Measurements from ENCODE around the gene MRPL32.

Gene MRPL32

DNA sequence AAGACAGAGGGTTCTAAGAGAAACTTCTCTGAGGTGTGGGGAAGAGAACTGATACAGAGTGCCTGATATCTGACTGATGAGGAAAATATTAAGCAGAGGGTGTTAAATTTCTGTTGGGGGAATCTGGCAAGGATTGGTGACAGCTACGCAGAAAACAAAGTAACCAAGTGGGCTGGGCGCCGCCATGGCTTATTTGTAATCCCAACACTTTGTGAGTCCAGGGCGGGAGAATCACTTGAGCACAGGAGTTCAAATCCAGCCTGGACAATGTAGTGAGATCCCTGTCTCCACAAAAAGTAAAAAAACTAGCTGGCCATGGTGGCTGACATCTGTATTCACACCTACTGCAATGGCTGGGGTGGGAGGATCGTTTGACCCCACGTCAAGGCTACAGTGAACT is 18.2 kb upstream of the MRPL32 start:
- no peak for DNase-seq (ENCODE audit: low spot score in 2 of 2)
- no peak overlapping the region for H3K4me3 Mint-ChIP-seq

DNA sequence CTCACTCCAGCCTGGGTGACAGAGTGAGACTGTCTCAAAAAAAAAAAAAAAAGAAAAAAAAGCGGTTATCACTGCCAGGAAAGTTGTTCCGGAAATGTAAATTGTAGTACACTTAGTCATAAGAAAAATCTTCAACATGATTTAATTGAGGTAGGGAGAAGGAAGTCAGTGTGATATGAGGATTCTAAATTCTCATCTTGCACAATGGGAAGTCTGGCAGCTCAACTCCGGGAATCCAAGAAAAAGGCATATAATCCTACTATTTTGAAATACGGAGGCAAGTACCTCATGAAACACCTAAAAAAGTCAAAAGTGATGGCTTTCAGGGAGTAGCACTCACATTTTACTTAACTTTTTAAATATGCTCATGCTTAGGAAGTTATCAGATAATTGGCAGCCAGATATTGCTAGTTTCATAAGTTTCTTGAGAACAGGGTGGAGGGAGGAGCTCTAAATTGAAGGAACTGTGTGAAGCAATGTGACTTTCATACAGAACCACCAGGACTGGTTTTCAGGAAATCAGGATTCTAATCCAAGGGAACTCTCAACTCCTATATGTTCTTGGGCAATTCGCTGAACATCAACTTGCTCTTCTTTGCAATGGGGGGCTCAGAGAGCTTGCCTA is 17.6 kb upstream of the MRPL32 start:
- ATAC-seq (ENCODE audit: low read depth) (no peak), DNase-seq (ENCODE audit: low spot score in 2 of 2) (no peak)
- Mint-ChIP-seq H3K27ac (peak overlapping the region; percentile 69), H3K4me1 (peaks cover 17% of the 10 kb centered on the region), H3K9me3 (no peaks in the 10 kb centered on the region), H3K4me3 (no peak overlapping the region), H3K36me3 (peaks cover 17% of the 10 kb centered on the region), H3K27me3 (no peaks in the 10 kb centered on the region)

More for the DNA sequence above, 18.2 kb upstream of the MRPL32 start:
- ATAC-seq (ENCODE audit: low read depth) = no peak
- Mint-ChIP-seq H3K36me3 (peaks cover 13% of the 10 kb centered on the region), H3K27me3 (no peaks in the 10 kb centered on the region), H3K4me1 (peaks cover 17% of the 10 kb centered on the region), H3K27ac (peak overlapping the region; percentile 69), H3K9me3 (no peaks in the 10 kb centered on the region)

DNA sequence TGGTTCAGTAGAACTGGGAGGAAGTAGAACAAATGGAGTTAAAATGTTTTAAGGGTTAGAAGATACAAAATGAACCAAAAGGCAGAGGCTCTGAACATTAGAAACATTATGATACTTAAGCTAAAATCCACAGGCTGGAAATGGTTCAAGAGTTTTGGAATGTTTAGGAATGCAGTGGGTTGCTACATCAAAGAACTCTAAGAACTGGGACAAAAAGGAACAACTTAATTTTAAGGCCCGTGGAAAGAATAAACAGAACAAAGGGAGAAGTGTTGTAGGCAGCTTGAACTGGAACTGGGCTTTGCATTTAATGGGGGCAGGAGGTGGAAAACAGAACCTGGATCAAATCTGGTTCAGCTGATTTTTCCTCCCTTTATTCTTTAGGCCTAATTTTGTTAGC is 16.8 kb upstream of the MRPL32 start:
- Mint-ChIP-seq H3K27ac (peak overlapping the region; percentile 69), H3K9me3 (no peaks in the 10 kb centered on the region), H3K4me1 (peaks cover 12% of the 10 kb centered on the region), H3K27me3 (no peaks in the 10 kb centered on the region), H3K4me3 (no peak overlapping the region), H3K36me3 (peaks cover 22% of the 10 kb centered on the region)
- ATAC-seq (ENCODE audit: low read depth) (no peak), DNase-seq (ENCODE audit: low spot score in 2 of 2) (no peak)

DNA sequence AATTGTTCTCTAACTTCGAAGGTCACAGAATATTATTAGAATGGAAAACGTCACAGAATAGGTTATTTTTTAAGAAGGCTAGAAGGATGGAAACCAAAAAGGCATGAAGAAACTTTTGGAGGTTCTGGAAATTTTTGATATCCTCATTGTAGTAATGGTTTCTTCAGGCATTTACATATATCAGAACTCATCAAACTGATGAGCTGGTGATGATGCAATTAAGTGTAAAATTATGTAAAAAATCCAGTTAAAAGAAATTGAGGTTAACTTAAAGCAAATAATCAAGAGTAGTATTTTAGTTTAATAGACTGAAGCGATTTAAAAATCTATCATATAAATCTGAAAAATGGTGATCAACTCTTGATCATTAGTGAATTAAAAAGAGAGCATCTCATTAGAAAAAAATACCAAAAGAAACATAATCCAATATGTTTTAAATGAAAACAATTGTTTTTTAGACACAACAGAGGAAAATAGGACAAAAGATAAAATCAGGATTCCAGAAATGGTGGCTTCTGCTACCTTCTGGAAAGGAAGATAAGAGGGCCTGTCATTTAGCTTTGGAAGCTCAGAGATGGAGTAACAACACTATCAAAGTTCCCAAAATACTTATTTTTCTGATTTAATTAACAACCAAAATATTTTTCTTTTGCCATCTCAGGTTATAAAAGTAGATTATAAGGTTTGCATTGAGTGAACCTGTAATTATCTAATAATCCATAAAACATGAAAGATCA is 10.0 kb upstream of the MRPL32 start:
- peaks cover 33% of the 10 kb centered on the region for H3K36me3 Mint-ChIP-seq
- H3K4me3 Mint-ChIP-seq = no peak overlapping the region
- ATAC-seq (ENCODE audit: low read depth) = no peak
- no peaks in the 10 kb centered on the region for H3K27me3 Mint-ChIP-seq
- H3K4me1 Mint-ChIP-seq = peaks cover 7% of the 10 kb centered on the region
- DNase-seq (ENCODE audit: low spot score in 2 of 2) = no peak
- H3K27ac Mint-ChIP-seq = peak overlapping the region; percentile 45
- H3K9me3 Mint-ChIP-seq = no peaks in the 10 kb centered on the region

DNA sequence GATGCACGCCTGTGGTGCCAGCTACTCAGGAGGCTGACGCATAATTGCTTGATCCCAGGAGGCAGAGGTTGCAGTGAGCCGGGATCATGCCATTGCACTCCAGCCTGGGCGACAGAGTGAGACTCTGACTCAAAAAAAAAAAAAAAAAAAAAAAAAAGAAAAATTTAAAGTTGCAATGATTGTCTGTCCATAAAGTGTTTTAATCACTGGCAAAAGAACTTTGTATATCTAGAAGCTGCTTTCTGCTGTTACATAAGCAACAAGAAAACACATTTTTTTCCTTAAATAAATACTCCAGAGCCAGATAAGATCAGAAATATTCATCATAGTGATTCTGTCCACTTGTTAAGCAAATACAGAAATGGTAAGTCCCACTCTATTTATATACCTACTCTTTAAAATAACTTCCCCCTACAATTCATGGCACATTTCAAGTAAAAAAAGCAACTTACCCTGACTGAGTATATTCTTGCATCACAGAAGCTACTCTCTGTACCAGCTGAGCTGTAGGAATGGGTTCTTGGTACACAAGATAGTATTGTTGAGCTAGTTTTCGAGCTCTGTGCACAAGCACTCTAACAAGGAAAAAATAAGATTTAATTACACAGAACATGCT is 7.8 kb upstream of the MRPL32 start:
- Mint-ChIP-seq H3K36me3 (peaks cover 27% of the 10 kb centered on the region), H3K9me3 (no peaks in the 10 kb centered on the region), H3K4me3 (no peak overlapping the region), H3K27me3 (no peaks in the 10 kb centered on the region), H3K27ac (no peak overlapping the region), H3K4me1 (peaks cover 15% of the 10 kb centered on the region)
- ATAC-seq (ENCODE audit: low read depth) (no peak), DNase-seq (ENCODE audit: low spot score in 2 of 2) (no peak)

DNA sequence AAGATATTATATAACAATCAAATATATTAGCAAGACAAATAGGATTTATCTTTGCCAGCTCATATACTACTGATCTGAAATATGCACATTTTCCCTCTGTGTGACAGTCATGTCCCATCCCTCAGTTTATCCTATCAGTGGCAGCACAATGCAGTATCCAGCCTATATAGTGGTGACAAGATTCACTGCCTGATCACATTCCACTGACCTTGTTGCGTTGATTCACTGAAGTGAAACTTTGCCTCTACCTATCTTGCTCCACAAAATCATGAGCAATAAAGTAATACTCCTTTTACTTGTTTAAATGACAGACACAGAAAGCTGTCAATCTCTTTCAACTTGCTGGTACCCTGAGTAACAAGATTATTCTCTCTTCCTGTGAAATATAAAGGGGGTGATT is 6.5 kb upstream of the MRPL32 start:
- ATAC-seq (ENCODE audit: low read depth) = no peak
- Mint-ChIP-seq H3K27me3 (no peaks in the 10 kb centered on the region), H3K27ac (no peak overlapping the region), H3K36me3 (peaks cover 21% of the 10 kb centered on the region), H3K4me3 (no peak overlapping the region), H3K9me3 (no peaks in the 10 kb centered on the region), H3K4me1 (peaks cover 20% of the 10 kb centered on the region)
- no peak for DNase-seq (ENCODE audit: low spot score in 2 of 2)

DNA sequence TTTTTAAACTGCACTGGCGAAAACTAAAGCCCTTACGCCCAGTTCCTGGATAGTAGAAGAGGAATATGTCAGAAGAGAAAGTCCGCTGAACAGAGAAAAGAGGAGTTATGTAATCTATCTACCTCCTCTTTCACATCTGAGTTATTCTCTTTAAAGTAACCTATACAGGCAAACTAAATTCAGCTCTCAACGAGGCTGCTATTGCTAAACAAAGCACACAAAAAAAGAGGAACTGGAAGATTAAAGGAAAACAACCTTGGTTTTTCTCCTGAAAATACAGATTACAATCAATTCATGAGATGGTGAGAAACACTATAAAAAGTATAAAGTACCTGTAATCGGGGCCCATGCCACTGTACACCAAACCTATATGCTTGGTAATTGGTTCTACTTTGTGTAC is 6.0 kb upstream of the MRPL32 start:
- no peaks in the 10 kb centered on the region for H3K27me3 Mint-ChIP-seq
- no peak for DNase-seq (ENCODE audit: low spot score in 2 of 2)
- H3K36me3 Mint-ChIP-seq = peaks cover 15% of the 10 kb centered on the region
- H3K4me1 Mint-ChIP-seq = peaks cover 20% of the 10 kb centered on the region
- no peaks in the 10 kb centered on the region for H3K9me3 Mint-ChIP-seq
- H3K27ac Mint-ChIP-seq = peak overlapping the region; percentile 14
- no peak for ATAC-seq (ENCODE audit: low read depth)
- H3K4me3 Mint-ChIP-seq = no peak overlapping the region

DNA sequence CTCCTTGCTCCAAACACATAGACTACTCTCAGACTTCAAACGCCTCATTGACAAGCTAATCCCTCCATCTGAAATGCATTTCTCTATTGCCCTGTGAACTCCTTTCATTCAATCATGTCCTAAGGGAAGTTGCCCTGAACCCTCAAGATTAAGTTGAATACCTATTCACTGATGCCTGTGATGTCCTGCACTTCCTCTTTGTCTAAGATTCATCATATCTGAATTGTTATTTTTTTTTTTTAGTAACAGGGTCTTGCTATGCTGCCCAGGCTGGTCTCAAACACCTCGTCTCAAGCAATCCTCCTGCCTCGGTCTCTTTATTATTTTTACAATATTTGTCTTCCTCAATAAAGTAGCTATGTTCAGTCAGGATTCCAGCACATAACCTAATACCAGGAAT is 3.4 kb upstream of the MRPL32 start:
- H3K27me3 Mint-ChIP-seq = no peaks in the 10 kb centered on the region
- DNase-seq (ENCODE audit: low spot score in 2 of 2) (no peak), ATAC-seq (ENCODE audit: low read depth) (no peak)
- H3K27ac Mint-ChIP-seq = no peak overlapping the region
- H3K4me1 Mint-ChIP-seq = peaks cover 30% of the 10 kb centered on the region
- no peak overlapping the region for H3K4me3 Mint-ChIP-seq
- H3K36me3 Mint-ChIP-seq = peaks cover 11% of the 10 kb centered on the region
- no peaks in the 10 kb centered on the region for H3K9me3 Mint-ChIP-seq

DNA sequence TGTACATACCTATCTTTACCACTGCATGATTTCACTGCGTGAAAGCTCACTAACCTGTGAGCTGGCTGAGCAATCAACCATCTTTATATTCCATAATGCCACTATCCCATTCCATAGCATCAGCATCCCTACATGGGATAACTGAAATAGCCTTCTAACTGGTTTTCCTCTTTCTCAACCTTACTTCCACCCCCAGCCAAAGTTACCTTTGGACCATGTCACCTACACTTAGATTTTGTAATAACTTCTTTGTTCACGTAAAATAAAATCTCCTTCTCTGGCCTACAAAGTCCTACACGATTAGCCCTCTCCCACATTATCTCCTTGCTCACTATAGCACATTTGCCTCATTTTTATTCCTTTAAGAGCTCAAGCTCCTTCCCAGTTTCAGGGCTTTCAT is 2.7 kb upstream of the MRPL32 start:
- Mint-ChIP-seq H3K4me1 (peaks cover 33% of the 10 kb centered on the region), H3K4me3 (no peak overlapping the region), H3K36me3 (peaks cover 11% of the 10 kb centered on the region), H3K27me3 (no peaks in the 10 kb centered on the region), H3K27ac (no peak overlapping the region), H3K9me3 (no peaks in the 10 kb centered on the region)
- no peak for DNase-seq (ENCODE audit: low spot score in 2 of 2)
- no peak for ATAC-seq (ENCODE audit: low read depth)

DNA sequence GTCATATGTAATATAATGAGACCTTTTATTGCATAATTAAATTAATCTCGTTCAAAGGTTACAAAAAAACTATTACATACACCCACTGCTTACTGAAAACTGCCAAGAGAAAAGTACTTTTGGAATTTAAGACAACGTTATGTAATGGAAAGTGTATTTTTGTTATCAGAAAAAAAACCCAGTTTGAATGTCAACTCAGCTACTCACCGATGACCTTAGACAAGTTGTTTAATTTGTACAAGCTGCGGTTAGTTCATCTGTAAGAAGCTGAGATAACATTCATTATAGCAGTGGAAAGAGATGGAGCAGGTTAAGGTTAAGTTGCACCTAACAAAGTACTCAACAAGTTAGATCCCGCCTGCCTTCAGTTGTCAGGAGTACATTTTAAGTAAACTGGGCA is 1.3 kb upstream of the MRPL32 start:
- Mint-ChIP-seq H3K36me3 (peaks cover 3% of the 10 kb centered on the region), H3K4me3 (peak overlapping the region; percentile 93)
- ATAC-seq (ENCODE audit: low read depth) = no peak

DNA sequence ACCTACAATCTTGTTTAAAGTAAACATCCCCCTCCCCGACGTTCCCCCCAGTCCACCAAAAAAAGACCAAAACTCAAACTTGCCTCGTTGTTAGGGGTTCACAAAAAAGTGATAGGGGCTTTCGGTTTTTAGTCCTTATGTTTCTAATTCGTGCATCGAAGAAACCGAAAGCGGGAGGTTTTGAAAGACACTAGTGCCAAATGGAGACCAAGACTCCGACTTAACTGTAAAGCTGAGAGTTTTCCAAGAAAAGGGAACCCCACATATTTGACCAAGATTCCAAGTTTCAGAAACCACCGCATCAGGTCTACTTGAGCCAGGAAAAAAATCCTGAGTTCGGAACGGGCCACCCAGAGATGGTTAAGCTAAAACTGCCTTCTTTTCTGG is 736 bp upstream of the MRPL32 start:
- Mint-ChIP-seq H3K4me1 (peaks cover 26% of the 10 kb centered on the region), H3K4me3 (peak overlapping the region; percentile 93), H3K9me3 (no peaks in the 10 kb centered on the region), H3K36me3 (peaks cover 6% of the 10 kb centered on the region), H3K27me3 (no peaks in the 10 kb centered on the region), H3K27ac (peak overlapping the region; percentile 95)
- ATAC-seq (ENCODE audit: low read depth) = no peak
- no peak for DNase-seq (ENCODE audit: low spot score in 2 of 2)

More for the DNA sequence above, 1.3 kb upstream of the MRPL32 start:
- Mint-ChIP-seq H3K27ac (peak overlapping the region; percentile 95), H3K4me1 (peaks cover 26% of the 10 kb centered on the region), H3K9me3 (no peaks in the 10 kb centered on the region), H3K27me3 (no peaks in the 10 kb centered on the region)
- DNase-seq (ENCODE audit: low spot score in 2 of 2) = no peak

DNA sequence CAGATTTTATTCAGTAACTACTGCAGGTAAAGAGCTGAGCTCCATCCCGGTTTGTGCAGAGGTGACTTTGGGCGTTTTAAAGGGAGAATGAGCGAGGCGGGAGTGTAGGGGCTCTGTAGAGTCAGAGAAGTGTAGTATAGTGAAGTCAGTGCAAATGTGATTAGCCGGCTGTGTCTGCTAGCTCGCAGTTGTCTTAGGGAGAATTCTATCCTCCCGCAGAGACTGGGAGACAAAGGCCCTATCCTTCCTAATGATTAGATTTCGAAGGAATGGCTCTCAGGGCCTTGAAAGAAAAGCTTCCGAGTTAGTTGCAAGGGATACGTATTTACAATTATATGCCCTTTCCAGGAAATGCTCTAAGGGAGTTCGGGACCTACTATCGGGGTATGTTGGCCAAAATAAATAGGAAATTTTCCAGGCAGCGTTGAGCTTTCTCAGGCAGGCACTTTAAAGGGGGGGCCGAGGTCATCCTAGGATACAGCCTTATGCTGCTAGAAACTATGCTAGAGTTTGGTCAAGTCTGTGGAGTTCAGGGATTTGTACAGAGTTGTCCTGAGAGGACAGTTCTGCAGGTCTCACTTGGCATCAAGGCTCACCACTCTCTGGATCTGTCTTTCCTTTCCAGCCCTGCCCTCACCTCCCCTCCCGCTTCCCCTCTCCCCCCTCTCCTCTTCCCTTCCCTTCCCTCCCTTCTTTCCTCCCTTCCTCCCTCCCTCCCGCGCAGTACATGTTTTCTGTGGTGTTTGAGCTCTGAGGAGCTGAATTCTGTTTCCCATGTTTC is 825 bp downstream of the MRPL32 start:
- Mint-ChIP-seq H3K36me3 (peaks cover 10% of the 10 kb centered on the region), H3K27ac (peak overlapping the region; percentile 95), H3K4me1 (peaks cover 24% of the 10 kb centered on the region), H3K9me3 (no peaks in the 10 kb centered on the region), H3K4me3 (peak overlapping the region; percentile 93), H3K27me3 (no peaks in the 10 kb centered on the region)
- DNase-seq (ENCODE audit: low spot score in 2 of 2) (no peak), ATAC-seq (ENCODE audit: low read depth) (no peak)

DNA sequence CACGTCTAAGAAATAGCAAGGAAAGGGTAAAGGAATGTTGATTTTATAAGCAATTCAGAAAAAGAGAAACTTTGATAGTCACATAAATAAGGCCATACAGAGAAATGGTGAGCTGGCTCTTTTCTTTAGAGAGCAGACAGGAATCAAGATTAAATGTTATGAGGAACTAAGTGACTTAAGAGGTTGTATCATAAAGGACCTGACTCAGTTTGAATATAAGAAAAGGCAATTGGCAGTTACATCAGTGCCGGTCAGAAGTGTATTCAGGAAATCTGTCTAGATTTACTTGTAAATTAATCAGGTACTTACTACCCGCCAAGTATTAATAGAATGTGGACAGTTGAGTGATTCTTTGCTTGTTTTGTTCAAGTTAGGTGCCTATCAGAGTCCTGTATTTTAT is 2.1 kb downstream of the MRPL32 start:
- Mint-ChIP-seq H3K4me1 (peaks cover 19% of the 10 kb centered on the region), H3K27ac (peak overlapping the region; percentile 17), H3K4me3 (peak overlapping the region; percentile 27), H3K9me3 (no peaks in the 10 kb centered on the region), H3K27me3 (no peaks in the 10 kb centered on the region), H3K36me3 (peaks cover 14% of the 10 kb centered on the region)
- DNase-seq (ENCODE audit: low spot score in 2 of 2) (no peak), ATAC-seq (ENCODE audit: low read depth) (no peak)

DNA sequence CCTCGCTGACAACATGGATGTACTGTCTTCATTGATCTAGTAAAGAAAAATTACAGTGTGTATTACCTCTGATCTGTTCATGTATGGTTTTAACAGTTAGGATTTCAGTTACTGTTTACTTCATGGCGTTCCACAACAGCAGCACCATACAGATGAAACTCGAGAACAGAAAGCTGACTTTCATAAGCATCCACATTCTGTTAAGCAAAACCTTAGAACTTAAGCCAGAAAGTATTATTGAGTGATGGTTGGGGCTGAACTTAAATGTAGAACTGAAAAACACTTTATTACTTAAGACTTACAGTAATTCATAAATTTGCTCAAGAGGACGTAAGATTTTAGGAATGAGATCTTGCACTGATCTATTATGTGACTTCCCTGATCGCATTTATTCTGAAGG is 3.7 kb downstream of the MRPL32 start:
- no peak for ATAC-seq (ENCODE audit: low read depth)
- no peak overlapping the region for H3K27ac Mint-ChIP-seq
- no peaks in the 10 kb centered on the region for H3K9me3 Mint-ChIP-seq
- peaks cover 14% of the 10 kb centered on the region for H3K36me3 Mint-ChIP-seq
- no peak for DNase-seq (ENCODE audit: low spot score in 2 of 2)
- H3K4me1 Mint-ChIP-seq = peaks cover 17% of the 10 kb centered on the region
- H3K27me3 Mint-ChIP-seq = no peaks in the 10 kb centered on the region
- H3K4me3 Mint-ChIP-seq = no peak overlapping the region
